ENCODE measurements around the gene PLD1.
"Not testable (repeated sequence)": the region's sequence is repeated elsewhere in the genome, so short reads cannot be mapped to it uniquely, and the experiment has no call there.

The PLD1 gene

DNA sequence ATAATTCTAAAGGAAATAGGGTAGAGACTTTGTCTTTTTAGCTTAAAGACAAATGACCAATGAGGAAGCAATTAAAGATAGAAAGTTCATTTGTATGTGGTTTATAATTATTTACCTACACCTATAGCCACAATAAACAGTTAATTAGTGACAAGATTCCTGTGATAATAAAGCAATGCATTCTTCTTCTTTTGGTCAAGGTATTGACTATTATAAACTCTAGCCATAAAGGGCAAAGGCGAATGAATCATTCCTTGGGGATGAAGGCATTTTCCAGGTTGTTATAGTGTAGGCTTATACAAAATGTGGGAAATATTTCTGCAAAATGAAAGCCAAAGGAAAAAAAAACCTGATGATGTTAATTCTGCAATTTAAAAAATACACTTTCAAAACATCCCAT, 115.4 kb downstream of the PLD1 start:
- DNase-seq = no peak

DNA sequence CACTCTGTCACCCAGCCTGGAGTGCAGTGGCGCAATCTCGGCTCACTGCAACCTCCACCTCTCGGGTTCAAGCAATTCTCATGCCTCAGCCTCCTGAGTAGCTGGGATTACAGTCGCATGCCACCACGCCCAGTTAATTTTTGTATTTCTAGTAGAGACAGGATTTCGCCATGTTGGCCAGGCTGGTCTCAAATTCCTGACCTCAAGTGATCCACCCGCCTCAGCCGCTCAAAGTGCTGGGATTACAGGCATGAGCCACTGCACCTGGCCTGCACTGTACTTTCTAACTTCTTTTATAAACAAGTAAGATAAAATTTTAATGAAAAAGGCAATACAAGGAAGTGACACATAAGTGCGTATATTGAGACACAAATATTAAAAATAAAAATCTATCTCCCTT, 117.7 kb downstream of the PLD1 start:
- DNase-seq = not testable (repeated sequence)

DNA sequence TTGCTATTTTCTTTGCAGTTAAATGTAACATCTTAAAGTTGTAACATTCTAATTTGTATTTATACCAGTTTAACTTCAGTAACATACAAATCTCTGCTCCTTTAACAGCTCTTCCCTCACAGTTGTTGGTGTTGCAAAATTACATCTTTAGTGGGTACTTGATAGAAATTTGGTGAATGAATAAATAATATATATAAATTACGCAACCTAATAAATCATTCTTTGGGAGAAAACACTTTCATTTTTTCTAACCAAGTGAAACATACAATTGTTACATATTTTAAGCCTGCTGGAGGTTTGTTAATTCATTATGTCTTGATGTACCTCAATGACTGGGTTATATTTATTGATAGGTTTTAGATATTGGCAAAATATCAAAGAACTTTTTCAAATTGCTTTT, 118.8 kb downstream of the PLD1 start:
- no peak for DNase-seq

DNA sequence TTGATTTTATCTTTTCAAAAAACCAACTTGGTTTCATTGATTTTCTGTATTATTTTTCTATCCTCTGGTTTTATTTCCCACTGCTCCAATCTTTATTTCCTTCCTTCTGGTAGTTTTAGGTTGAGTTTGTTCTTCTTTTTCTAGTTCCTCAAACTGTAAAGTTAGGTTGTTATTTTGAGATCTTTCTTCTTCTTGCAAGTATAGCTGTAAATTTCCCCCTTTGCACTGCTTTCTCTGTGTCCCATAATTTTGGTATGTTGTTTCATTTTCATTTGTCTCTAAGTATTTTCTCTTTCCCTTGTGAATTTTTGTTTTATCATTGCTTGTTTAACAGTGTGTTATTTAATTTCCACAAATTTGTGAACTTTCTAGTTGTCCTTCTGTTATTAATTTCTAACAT, 120.0 kb downstream of the PLD1 start:
- peak; percentile 11 for DNase-seq

DNA sequence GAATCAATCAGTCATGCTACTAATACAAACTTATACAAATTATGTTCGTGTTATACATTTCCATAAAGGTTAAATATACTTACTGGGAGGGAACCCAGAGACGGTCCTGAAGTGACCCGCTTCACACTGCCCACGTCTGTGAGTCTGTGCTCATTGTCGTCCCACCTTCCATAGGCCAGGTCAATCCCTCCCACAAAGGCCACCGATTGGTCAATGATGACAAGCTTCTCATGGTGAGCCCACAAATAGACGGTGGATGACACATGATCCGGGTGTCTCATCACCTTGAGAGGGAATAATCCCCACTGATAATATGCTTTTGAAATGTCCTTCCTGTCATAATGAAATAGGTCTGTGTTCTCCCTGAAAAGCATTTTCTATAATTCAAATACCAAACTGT, 121.7 kb downstream of the PLD1 start:
- no peak for DNase-seq

DNA sequence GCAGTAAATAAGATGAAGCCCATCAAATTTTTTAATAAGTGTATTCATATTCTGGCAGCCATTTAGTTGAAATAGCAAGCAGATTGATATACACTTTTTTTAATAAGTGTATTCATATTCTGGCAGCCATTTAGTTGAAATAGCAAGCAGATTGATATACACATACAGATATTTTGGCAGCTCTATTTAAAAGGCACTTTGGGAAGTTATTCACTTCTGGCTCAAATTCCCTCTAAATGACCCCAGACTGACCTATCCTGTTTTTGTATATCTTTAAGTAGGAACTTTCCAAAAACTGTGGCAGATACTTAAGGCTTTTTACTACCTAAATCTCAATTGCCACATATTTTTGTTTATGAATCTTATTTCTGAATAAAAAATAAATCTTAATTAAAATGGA, 122.3 kb downstream of the PLD1 start:
- DNase-seq = no peak

DNA sequence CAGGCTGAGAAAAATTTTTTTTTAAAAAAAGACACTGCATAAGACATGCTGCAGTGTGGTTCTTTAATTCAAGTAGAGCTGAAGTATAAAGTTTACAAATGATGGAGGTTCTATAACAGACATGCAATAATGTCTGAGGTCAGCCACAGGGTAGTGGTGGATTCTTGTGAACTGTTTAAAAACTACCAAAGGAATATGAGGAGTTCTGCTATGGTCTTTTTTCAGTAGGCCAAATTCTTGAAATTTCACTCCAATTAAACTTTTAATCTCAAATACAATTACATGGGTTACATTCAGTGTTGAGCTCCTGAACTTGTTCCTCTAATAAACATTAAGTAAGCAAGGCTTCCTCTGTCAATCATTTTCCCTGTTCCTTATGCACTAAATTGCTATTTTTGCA, 122.7 kb downstream of the PLD1 start:
- no peak for DNase-seq

DNA sequence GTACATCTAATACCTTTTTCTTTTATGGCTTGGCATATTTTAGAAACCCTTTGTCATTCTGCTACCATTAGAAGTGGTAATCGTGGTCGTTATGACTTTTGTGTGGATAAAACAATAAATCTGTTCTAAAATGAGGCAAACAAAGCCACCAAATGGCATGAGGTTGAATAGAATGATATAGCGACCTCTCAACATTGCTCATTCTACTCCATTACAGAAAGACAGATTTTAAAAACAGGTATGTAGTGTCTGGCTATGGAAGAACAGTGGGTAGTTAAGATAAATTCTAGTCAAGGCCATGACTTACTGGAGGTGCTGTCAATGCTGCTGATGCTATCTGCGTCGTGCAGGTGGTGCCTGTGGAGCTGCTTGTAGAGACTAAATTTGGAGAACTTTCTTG, 123.2 kb downstream of the PLD1 start:
- DNase-seq = no peak

- no peak for DNase-seq
Measured at GRCh38 chr3:171685116-171685895, 125.0 kb downstream of the PLD1 start.

DNA sequence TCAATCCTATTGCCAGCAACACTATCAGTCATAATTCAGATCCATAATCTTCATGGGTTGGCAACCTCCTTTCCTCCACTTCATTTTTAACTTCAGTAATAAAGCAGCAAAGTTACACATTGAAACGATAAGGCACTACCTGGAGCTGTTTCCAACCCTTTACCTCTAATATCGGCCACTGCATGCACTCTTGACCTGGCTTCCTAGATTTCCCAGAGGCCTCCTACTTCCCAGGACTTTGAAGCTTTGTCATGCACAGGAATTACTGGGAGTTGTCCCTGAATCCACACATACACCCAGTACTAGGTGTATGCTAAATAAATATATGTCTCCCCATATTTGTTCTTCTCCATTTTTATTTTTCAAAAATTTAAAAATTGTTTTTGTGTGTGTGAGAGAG, 126.1 kb downstream of the PLD1 start:
- DNase-seq = no peak

DNA sequence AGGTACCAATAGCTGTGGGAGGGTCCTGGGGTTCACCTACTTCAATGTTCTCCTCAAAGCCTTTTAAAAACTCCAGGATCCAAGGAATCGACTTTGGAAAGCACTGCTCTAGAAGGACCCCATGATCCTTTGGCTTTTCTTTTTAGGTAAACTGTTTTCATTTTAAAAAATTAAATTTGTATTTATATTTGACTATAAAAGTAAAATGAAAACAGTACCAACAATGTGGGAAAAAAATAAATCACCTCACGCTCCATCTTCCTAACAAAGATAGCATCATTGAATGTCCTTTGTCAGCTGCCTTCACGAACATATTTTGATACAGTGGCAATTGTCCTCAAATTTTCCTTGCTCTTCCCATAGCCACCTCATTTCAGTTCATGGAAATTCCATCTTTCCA, 127.5 kb downstream of the PLD1 start:
- DNase-seq = no peak

GRCh38 chr3:171680726-171681411, 129.4 kb downstream of the PLD1 start:
- no peak for DNase-seq

DNA sequence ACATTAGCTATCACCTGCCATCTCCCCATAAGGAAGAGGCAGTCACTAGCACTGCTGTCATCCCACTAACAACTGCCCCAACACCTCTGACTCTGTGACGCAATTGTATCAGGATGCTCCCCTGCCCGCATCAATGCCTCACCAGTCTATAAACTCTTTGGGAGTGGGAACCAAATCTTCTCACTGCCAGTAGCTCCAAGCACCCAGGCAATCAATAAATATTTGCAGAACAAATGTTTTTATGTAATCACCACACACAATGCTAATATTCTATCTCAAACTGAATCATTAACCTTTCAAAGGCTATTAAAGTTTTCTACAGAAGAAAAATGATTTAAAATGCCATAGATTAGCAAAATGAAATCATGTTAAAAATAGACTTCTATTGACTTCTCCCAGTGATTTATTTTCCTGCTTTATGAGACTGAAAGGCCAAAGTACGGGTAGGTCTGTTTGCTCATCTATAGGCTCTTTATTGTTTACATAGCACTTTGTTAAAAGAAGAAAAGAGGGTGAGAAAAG, 131.3 kb downstream of the PLD1 start:
- DNase-seq = no peak

GRCh38 chr3:171677706-171678105, 132.6 kb downstream of the PLD1 start:
- no peak for DNase-seq

DNA sequence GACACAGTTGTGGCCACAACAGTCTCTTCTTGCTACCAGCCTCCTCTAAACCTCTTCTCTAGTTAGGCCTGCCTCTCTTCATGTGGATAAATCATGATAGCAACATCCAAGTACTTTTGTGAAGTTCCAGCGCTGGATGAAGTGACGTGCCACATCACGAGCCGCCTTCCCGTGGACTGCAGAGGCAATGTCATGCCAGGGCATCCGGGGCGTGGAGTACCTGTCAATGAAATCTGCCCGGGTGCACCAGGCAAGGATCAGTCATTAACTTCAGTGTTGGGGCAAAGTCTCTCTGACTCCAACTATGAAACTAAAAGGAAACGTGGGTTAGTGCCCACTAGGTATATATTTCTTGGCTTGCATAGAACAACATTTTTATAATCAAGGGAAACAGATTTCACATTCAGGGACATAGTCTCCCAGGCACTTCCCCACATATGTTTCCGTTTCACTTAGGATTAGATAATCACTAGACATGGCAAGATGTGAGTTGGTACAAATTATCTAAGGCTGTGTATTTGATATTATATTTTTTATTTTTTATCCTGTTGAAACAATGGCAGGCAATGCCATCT, 133.6 kb downstream of the PLD1 start:
- DNase-seq = no peak

- no peak for DNase-seq
Measured at GRCh38 chr3:171673951-171674350, 136.3 kb downstream of the PLD1 start.

- DNase-seq = no peak
Measured at GRCh38 chr3:171672538-171672937, 137.7 kb downstream of the PLD1 start.

DNA sequence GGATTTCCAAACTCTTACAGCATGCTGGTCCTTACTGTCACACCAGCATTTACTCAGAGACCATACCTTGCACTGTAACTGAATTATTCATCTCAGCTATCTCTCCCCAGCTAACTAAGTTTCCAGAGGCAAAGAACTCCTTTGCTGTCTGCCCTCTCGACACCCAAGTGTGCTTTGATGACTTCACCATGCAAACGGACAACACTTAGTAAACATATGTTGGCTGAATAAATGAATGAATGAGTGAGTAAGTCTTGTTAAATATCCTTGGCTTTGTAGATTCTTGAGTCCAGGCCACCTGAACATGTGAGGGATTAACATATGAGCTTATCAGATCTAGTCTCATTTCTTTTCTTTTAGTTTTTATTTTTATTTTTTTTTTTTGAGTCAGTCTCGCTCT, 138.2 kb downstream of the PLD1 start:
- DNase-seq = no peak

- DNase-seq = no peak
Measured at GRCh38 chr3:171671709-171672108, 138.6 kb downstream of the PLD1 start.

GRCh38 chr3:171666516-171666915, 143.8 kb downstream of the PLD1 start:
- no peak for DNase-seq

GRCh38 chr3:171663805-171664204, 146.5 kb downstream of the PLD1 start:
- no peak for DNase-seq

GRCh38 chr3:171661484-171661883, 148.8 kb downstream of the PLD1 start:
- DNase-seq = no peak

- no peak for DNase-seq
Measured at GRCh38 chr3:171660188-171660587, 150.1 kb downstream of the PLD1 start.

GRCh38 chr3:171658841-171659240, 151.4 kb downstream of the PLD1 start:
- DNase-seq = no peak

Data from midbrain (tissue), 1 donor.